ENCODE data around the gene ECD.

The ECD gene

GRCh38 chr10:73167783-73168464, at the start of gene ECD, which contains the start of gene FAM149B1:
TSS of gene ECD (minus strand) at chr10:73168008. CDS start at chr10:73163937, 4,071 bp downstream.
TSS of gene FAM149B1 (plus strand) at chr10:73168119. CDS start at chr10:73168340, 221 bp downstream.
- DNase-seq (ENCODE audit: low read depth): peak; percentile 95

- DNase-seq (ENCODE audit: low read depth): no peak
Measured at GRCh38 chr10:73215749-73216148, 47.9 kb upstream of the ECD start.

GRCh38 chr10:73211106-73211811, 43.5 kb upstream of the ECD start:
- DNase-seq (ENCODE audit: low read depth): no peak

- DNase-seq (ENCODE audit: low read depth): no peak
Measured at GRCh38 chr10:73210395-73211105, 42.7 kb upstream of the ECD start.

GRCh38 chr10:73209705-73210104, 41.9 kb upstream of the ECD start:
- DNase-seq (ENCODE audit: low read depth): peak; percentile 78

GRCh38 chr10:73207883-73208282, 40.1 kb upstream of the ECD start:
- DNase-seq (ENCODE audit: low read depth): no peak

GRCh38 chr10:73206385-73206784, 38.6 kb upstream of the ECD start:
- no peak for DNase-seq (ENCODE audit: low read depth)

GRCh38 chr10:73205890-73206289, 38.1 kb upstream of the ECD start:
- no peak for DNase-seq (ENCODE audit: low read depth)

GRCh38 chr10:73205081-73205480, 37.3 kb upstream of the ECD start:
- DNase-seq (ENCODE audit: low read depth): no peak

- DNase-seq (ENCODE audit: low read depth): no peak
Measured at GRCh38 chr10:73190188-73190587, 22.4 kb upstream of the ECD start.

- DNase-seq (ENCODE audit: low read depth): no peak
Measured at GRCh38 chr10:73186266-73186665, 18.5 kb upstream of the ECD start.

- DNase-seq (ENCODE audit: low read depth): peak; percentile 76
Measured at GRCh38 chr10:73183667-73184281, 16.0 kb upstream of the ECD start.

GRCh38 chr10:73182568-73182967, 14.8 kb upstream of the ECD start:
- DNase-seq (ENCODE audit: low read depth): peak; percentile 81

GRCh38 chr10:73174148-73174925, 6.5 kb upstream of the ECD start:
- no peak for DNase-seq (ENCODE audit: low read depth)

- no peak for DNase-seq (ENCODE audit: low read depth)
Measured at GRCh38 chr10:73172867-73173266, 5.1 kb upstream of the ECD start.

- no peak for DNase-seq (ENCODE audit: low read depth)
Measured at GRCh38 chr10:73169320-73169719, 1.5 kb upstream of the ECD start.

GRCh38 chr10:73168465-73168803, 626 bp upstream of the ECD start:
- DNase-seq (ENCODE audit: low read depth): no peak

GRCh38 chr10:73167458-73167782, 388 bp downstream of the ECD start:
- DNase-seq (ENCODE audit: low read depth): no peak

- DNase-seq (ENCODE audit: low read depth): no peak
Measured at GRCh38 chr10:73166972-73167371, 836 bp downstream of the ECD start.

- peak; percentile 49 for DNase-seq (ENCODE audit: low read depth)
Measured at GRCh38 chr10:73163096-73163495, 4.7 kb downstream of the ECD start.

- no peak for DNase-seq (ENCODE audit: low read depth)
Measured at GRCh38 chr10:73161662-73162061, 6.1 kb downstream of the ECD start.

GRCh38 chr10:73161079-73161478, 6.7 kb downstream of the ECD start:
- no peak for DNase-seq (ENCODE audit: low read depth)
